ENCODE measurements around the gene C3AR1.
"Not testable (repeated sequence)": the region's sequence is repeated elsewhere in the genome, so short reads cannot be mapped to it uniquely, and the experiment has no call there.

Gene C3AR1

GRCh38 chr12:8065991-8066594 is at the start of gene C3AR1:
Gene C3AR1, minus strand, starts transcription at chr12:8066359. Its CDS starts 6,174 bp downstream, at chr12:8060185.
- DNase-seq (ENCODE audit: low read depth, low spot score), result no peak

- DNase-seq (ENCODE audit: low read depth, low spot score), result not testable (repeated sequence)
Measured at GRCh38 chr12:8113117-8113516, 47.0 kb upstream of the C3AR1 start.

- peak; percentile 68 for DNase-seq (ENCODE audit: low read depth, low spot score)
Measured at GRCh38 chr12:8108808-8109398, 42.7 kb upstream of the C3AR1 start.

GRCh38 chr12:8099235-8099634 is 33.1 kb upstream of the C3AR1 start:
- DNase-seq (ENCODE audit: low read depth, low spot score), result no peak

GRCh38 chr12:8096281-8096915 is 30.2 kb upstream of the C3AR1 start:
- DNase-seq (ENCODE audit: low read depth, low spot score), result no peak

- no peak for DNase-seq (ENCODE audit: low read depth, low spot score)
Measured at GRCh38 chr12:8093291-8093690, 27.1 kb upstream of the C3AR1 start.

GRCh38 chr12:8089716-8090115 is 23.6 kb upstream of the C3AR1 start:
- no peak for DNase-seq (ENCODE audit: low read depth, low spot score)

GRCh38 chr12:8089277-8089676 is 23.1 kb upstream of the C3AR1 start:
- DNase-seq (ENCODE audit: low read depth, low spot score), result not testable (repeated sequence)

GRCh38 chr12:8088574-8088973 is 22.4 kb upstream of the C3AR1 start:
- no peak for DNase-seq (ENCODE audit: low read depth, low spot score)

- no peak for DNase-seq (ENCODE audit: low read depth, low spot score)
Measured at GRCh38 chr12:8087666-8088065, 21.5 kb upstream of the C3AR1 start.

- not testable (repeated sequence) for DNase-seq (ENCODE audit: low read depth, low spot score)
Measured at GRCh38 chr12:8084351-8084750, 18.2 kb upstream of the C3AR1 start.

GRCh38 chr12:8082808-8083100 is 16.6 kb upstream of the C3AR1 start:
- DNase-seq (ENCODE audit: low read depth, low spot score), result no peak

- no peak for DNase-seq (ENCODE audit: low read depth, low spot score)
Measured at GRCh38 chr12:8081251-8081920, 15.2 kb upstream of the C3AR1 start.

GRCh38 chr12:8080120-8080519 is 14.0 kb upstream of the C3AR1 start:
- DNase-seq (ENCODE audit: low read depth, low spot score), result no peak

- DNase-seq (ENCODE audit: low read depth, low spot score), result no peak
Measured at GRCh38 chr12:8078916-8079315, 12.8 kb upstream of the C3AR1 start.

GRCh38 chr12:8078398-8078797 is 12.2 kb upstream of the C3AR1 start:
- DNase-seq (ENCODE audit: low read depth, low spot score), result no peak

GRCh38 chr12:8077207-8077606 is 11.0 kb upstream of the C3AR1 start:
- no peak for DNase-seq (ENCODE audit: low read depth, low spot score)

- no peak for DNase-seq (ENCODE audit: low read depth, low spot score)
Measured at GRCh38 chr12:8076366-8076765, 10.2 kb upstream of the C3AR1 start.

- DNase-seq (ENCODE audit: low read depth, low spot score), result no peak
Measured at GRCh38 chr12:8075935-8076334, 9.8 kb upstream of the C3AR1 start.

GRCh38 chr12:8071820-8072219 is 5.7 kb upstream of the C3AR1 start:
- not testable (repeated sequence) for DNase-seq (ENCODE audit: low read depth, low spot score)

- no peak for DNase-seq (ENCODE audit: low read depth, low spot score)
Measured at GRCh38 chr12:8069582-8069981, 3.4 kb upstream of the C3AR1 start.

- no peak for DNase-seq (ENCODE audit: low read depth, low spot score)
Measured at GRCh38 chr12:8064131-8064530, 2.0 kb downstream of the C3AR1 start.

- DNase-seq (ENCODE audit: low read depth, low spot score), result no peak
Measured at GRCh38 chr12:8058506-8058905, 7.7 kb downstream of the C3AR1 start.

Measured in smooth muscle cell of the brain vasculature (primary cell).